Smooth muscle cell (in vitro differentiated cells): ENCODE results near the gene MAVS. TPM values are rescaled to one million over a fixed set of nuclear protein-coding genes. Genes with fewer than 3 reads are reported as not detected.

Experiments
- DNase-seq: peaks from one replicate; lab custom pipeline; 2025; ENCODE audit not compliant: unreplicated experiment; lab: John Stamatoyannopoulos, UW
- H2AFZ ChIP-seq: fragments of 200-600 bp; sonication (generic); 2 replicates; pipeline ENCODE4 v1.6.0; 2016; ENCODE audit warnings: antibody characterized with exemption, low read depth, mild to moderate bottlenecking
- H3F3A ChIP-seq: fragments of 200-600 bp; sonication (generic); 2 replicates; pipeline ENCODE4 v1.6.0; 2017; ENCODE audit warnings: antibody characterized with exemption, low read depth
- H3K27ac ChIP-seq: fragments of 200-600 bp; sonication (generic); 2 replicates; pipeline ENCODE4 v1.5.1; 2016; ENCODE audit warnings: low read depth, mild to moderate bottlenecking
- H3K27me3 ChIP-seq: fragments of 200-600 bp; sonication (generic); 2 replicates; pipeline ENCODE4 v1.6.1; 2016; ENCODE audit warnings: low read depth, mild to moderate bottlenecking
- H3K36me3 ChIP-seq: fragments of 200-600 bp; sonication (generic); 2 replicates; pipeline ENCODE4 v1.5.1; 2016; ENCODE audit warnings: low read depth
- H3K4me1 ChIP-seq: fragments of 200-600 bp; sonication (generic); 2 replicates; pipeline ENCODE4 v1.5.1; 2016; ENCODE audit warnings: low read depth
- H3K4me2 ChIP-seq: fragments of 200-600 bp; sonication (generic); 2 replicates; pipeline ENCODE4 v1.6.0; 2016; ENCODE audit warnings: mild to moderate bottlenecking
- H3K4me3 ChIP-seq: fragments of 200-600 bp; sonication (generic); 2 replicates; pipeline ENCODE4 v1.5.1; 2016; ENCODE audit warnings: mild to moderate bottlenecking
- H3K79me2 ChIP-seq: fragments of 200-600 bp; sonication (generic); 2 replicates; pipeline ENCODE4 v1.6.0; 2016; ENCODE audit warnings: low read depth, mild to moderate bottlenecking
- H3K9ac ChIP-seq: fragments of 200-600 bp; sonication (generic); 2 replicates; pipeline ENCODE4 v1.6.0; 2016; ENCODE audit warnings: low read depth
- H3K9me3 ChIP-seq: fragments of 200-600 bp; sonication (generic); replicated peaks from 2 replicates; pipeline ENCODE4 v1.5.1; 2016; ENCODE audit warnings: low read depth
- H4K20me1 ChIP-seq: fragments of 200-600 bp; sonication (generic); 2 replicates; pipeline ENCODE4 v1.6.0; 2016; ENCODE audit warnings: low read depth
- CTCF ChIP-seq: fragments of 200-600 bp; sonication (generic); IDR thresholded peaks from 2 replicates; pipeline ENCODE4 v1.5.1; 2017; ENCODE audit warnings: borderline replicate concordance, mild to moderate bottlenecking, antibody characterized with exemption; ENCODE audit not compliant: insufficient read depth, poor library complexity, severe bottlenecking
- WGBS: methylation state at CpG from one replicate; pipeline ENCODE4 v1.1.7; 2016; ENCODE audit warnings: low lambda C conversion rate; 5-methylcytosine and 5-hydroxymethylcytosine counted together
- polyA plus RNA-seq: library from polyadenylated mRNA; unstranded; fragments of >200 nt; fragmentation: Nextera tagmentation; extraction: Ambion mirVana; gene quantifications from 2 replicates; pipeline ENCODE4 v1.2.1, GENCODE V29; 2016
- total RNA-seq: library from RNA; depleted of rRNA; stranded (reverse); fragments of >200 nt; gene quantifications from 2 replicates; pipeline ENCODE4 v1.2.3, GENCODE V29; 2014

The MAVS gene
- total and polyA plus RNA-seq, 2 experiments from 2014 or later, result 7.8 to 12.5 TPM

- H3K36me3 ChIP-seq, result no peaks in the 10 kb centered on the region
- H3K27ac ChIP-seq, result peak overlapping the region; percentile 68
- H3K4me2 ChIP-seq, result peak overlapping the region; percentile 94
- H3K4me3 ChIP-seq, result peak overlapping the region; percentile 77
- peaks cover 66% of the 10 kb centered on the region for H4K20me1 ChIP-seq
- H3K4me1 ChIP-seq, result peaks cover 32% of the 10 kb centered on the region
- H3K9me3 ChIP-seq, result no peaks in the 10 kb centered on the region
- DNase-seq, result no peak
- H3K79me2 ChIP-seq, result peaks cover 81% of the 10 kb centered on the region
- no peak overlapping the region for H2AFZ ChIP-seq
- WGBS, result 50% methylated on average over 16 of the region's 16 CpGs
- H3F3A ChIP-seq, result no peaks in the 10 kb centered on the region
- H3K27me3 ChIP-seq, result no peaks in the 10 kb centered on the region
- peak overlapping the region; percentile 88 for H3K9ac ChIP-seq
- no peak for TF ChIP-seq CTCF
Observed at GRCh38 chr20:3890999-3891929, 44.6 kb downstream of the MAVS start.

- Histone ChIP-seq H3K4me3 (no peak overlapping the region), H3K4me1 (peaks cover 28% of the 10 kb centered on the region), H3K4me2 (no peak overlapping the region), H3K9ac (no peak overlapping the region), H3K36me3 (no peaks in the 10 kb centered on the region), H4K20me1 (peaks cover 100% of the 10 kb centered on the region), H3F3A (no peaks in the 10 kb centered on the region), H2AFZ (no peak overlapping the region), H3K27me3 (no peaks in the 10 kb centered on the region), H3K79me2 (peaks cover 100% of the 10 kb centered on the region), H3K27ac (no peak overlapping the region), H3K9me3 (no peaks in the 10 kb centered on the region)
- WGBS, result 92% methylated on average over 5 of the region's 5 CpGs
- DNase-seq, result no peak
- TF ChIP-seq CTCF, result no peak
Observed at GRCh38 chr20:3894796-3895195, 48.2 kb downstream of the MAVS start.

GRCh38 chr20:3896302-3896701, 49.7 kb downstream of the MAVS start:
- Histone ChIP-seq H3K27ac (peak overlapping the region; percentile 43), H3K9me3 (no peaks in the 10 kb centered on the region), H3F3A (no peaks in the 10 kb centered on the region), H2AFZ (no peak overlapping the region), H3K4me2 (peak overlapping the region; percentile 51), H3K79me2 (peaks cover 100% of the 10 kb centered on the region), H3K9ac (no peak overlapping the region), H3K4me1 (peaks cover 19% of the 10 kb centered on the region), H3K4me3 (no peak overlapping the region), H3K36me3 (no peaks in the 10 kb centered on the region), H4K20me1 (peaks cover 100% of the 10 kb centered on the region), H3K27me3 (no peaks in the 10 kb centered on the region)
- DNase-seq, result no peak
- 52% methylated on average over 4 of the region's 4 CpGs for WGBS
- TF ChIP-seq CTCF, result no peak
